Ovary (tissue), 9 donors: ENCODE results near the gene ZNF740. TPM values are rescaled to one million over a fixed set of nuclear protein-coding genes. Genes with fewer than 3 reads are reported as not detected.
A peak's percentile ranks its signal among the peaks of the same experiment; 100 is the strongest.

Experiments used
- DNase-seq, 5 donors: peaks; one replicate each; pipeline ENCODE4 v3.0.0-alpha.2; 2019 to 2020
- H3K27ac ChIP-seq, 2 donors: fragments of 200-600 bp; one replicate each; pipeline versions ENCODE4 v1.5.1 to v1.8.0; 2019 to 2022
- H3K27me3 ChIP-seq: fragments of 200-600 bp; one replicate; pipeline ENCODE4 v1.8.0; 2022
- H3K36me3 ChIP-seq: fragments of 200-600 bp; sonication (generic); one replicate; pipeline ENCODE4 v1.5.1; 2019
- H3K4me1 ChIP-seq: one replicate; pipeline ENCODE4 v1.8.1; 2013; ENCODE audit warnings: mild to moderate bottlenecking, moderate library complexity; ENCODE audit not compliant: insufficient read depth
- H3K4me3 ChIP-seq: fragments of 200-600 bp; sonication (generic); one replicate; pipeline ENCODE4 v1.5.1; 2017
- H3K9me3 ChIP-seq, 2 donors: fragments of 200-600 bp in 1 of 2; sonication (generic) in 1 of 2; one replicate each; pipeline versions ENCODE4 v1.5.1 to v1.8.1; 2013 to 2019; ENCODE audit warnings: mild to moderate bottlenecking in 1 of 2, moderate library complexity in 1 of 2
- CTCF ChIP-seq, 3 donors: fragments of 450-650 bp in 2 of 3; fragments of 200-600 bp in 1 of 3; IDR thresholded peaks; one replicate each; pipeline versions ENCODE4 v1.5.1 to v1.8.0; 2016 to 2022; ENCODE audit warnings: antibody characterized with exemption in 3 of 3, mild to moderate bottlenecking in 1 of 3
- EP300 ChIP-seq: sonication (generic); formaldehyde crosslinking; IDR thresholded peaks from one replicate; pipeline ENCODE4 v1.6.1; 2017; ENCODE audit warnings: antibody characterized with exemption
- POLR2A ChIP-seq: fragments of 450-650 bp; IDR thresholded peaks from one replicate; pipeline ENCODE4 v1.6.1; 2017; ENCODE audit warnings: antibody characterized with exemption, mild to moderate bottlenecking, moderate library complexity
- WGBS, 3 donors: extraction: QIAGEN DNeasy Blood & Tissue Kit in 1 of 3; methylation state at CpG; one replicate each; pipeline versions ENCODE4 v1.1.5 to v1.1.7; 2013 to 2017; 5-methylcytosine and 5-hydroxymethylcytosine counted together
- intact Hi-C, 4 donors: fragments of 100-400 bp; cut with DNase I; formaldehyde crosslinking; loops; one replicate each; pipeline versions ENCODE4 v1.11.0 to v1.15.1; 2022 to 2023
- polyA plus RNA-seq, 2 donors: library from polyadenylated mRNA; stranded (reverse); fragments of 200-250 nt in 1 of 2; fragments of 350-450 nt in 1 of 2; fragmentation: Illumina TruSeq in 1 of 2; extraction: RNeasy Lipid Tissue Mini Kit (QIAGEN cat#74804) in 1 of 2; gene quantifications; one replicate each; pipeline ENCODE4 v1.2.3, GENCODE V29; 2013 to 2014
- total RNA-seq, 7 donors: library from RNA; depleted of rRNA in 2 of 7; stranded (reverse); fragments of >200 nt in 2 of 7; fragmentation: NEBNext Ultra II Directional in 3 of 7; extraction: Animal tissue kit (Norgen Biotek cat#: 25700) in 3 of 7; gene quantifications; one replicate each; pipeline versions ENCODE4 v1.1.0 to v1.2.4, GENCODE V29; 2016 to 2023
- donor health status: DM: no; HTN: no; CAD: no; lungs with moderate emphysema.
- donor health status: DM: no; HTN: no; CAD: no.
- donor health status: Bipolar disorder and iron deficiency.
- donor health status: DM: yes; HTN: yes; CAD: no.
- donor health status: DM: no; HTN: no; CAD: no.
- donor health status: DM: yes; HTN: yes; CAD: no.

ZNF740 gene
- total and polyA plus RNA-seq, 9 donors: 9.7 to 56.9 (median 45.7) TPM

GRCh38 chr12:53185582-53186153, 5.1 kb downstream of the ZNF740 start:
- Histone ChIP-seq H3K27me3 (no peaks in the 10 kb centered on the region), H3K4me3 (no peak overlapping the region), H3K4me1 (peaks cover 14% of the 10 kb centered on the region), H3K36me3 (no peaks in the 10 kb centered on the region), H3K27ac (no peak overlapping the region), H3K9me3 (no peaks in the 10 kb centered on the region)
- WGBS, 3 donors: 88 to 96% (median 95%) methylated on average over 3 of the region's 3 CpGs
- no peak for TF ChIP-seq POLR2A
- no peak for TF ChIP-seq EP300
- TF ChIP-seq CTCF (IDR thresholded peaks at IDR 0.05): no peak
- no peak for DNase-seq
- intact Hi-C loops: loop anchor here in 1 of 4 donors (2.0 kb wide), 1 partner anchor 117 kb away; no protein-coding TSS in a partner anchor

GRCh38 chr12:53186745-53187144, 6.2 kb downstream of the ZNF740 start:
- 91% methylated on average over 4 of the region's 4 CpGs for WGBS, 3 donors
- DNase-seq: no peak
- no peaks in the 10 kb centered on the region for H3K36me3 ChIP-seq
- no peak overlapping the region for H3K4me3 ChIP-seq
- H3K9me3 ChIP-seq: no peaks in the 10 kb centered on the region
- intact Hi-C loops: loop anchor here in 1 of 4 donors (2.0 kb wide), 1 partner anchor 118 kb away; no protein-coding TSS in a partner anchor
- no peak overlapping the region for H3K27ac ChIP-seq
- H3K4me1 ChIP-seq: peaks cover 11% of the 10 kb centered on the region
- no peaks in the 10 kb centered on the region for H3K27me3 ChIP-seq
- TF ChIP-seq CTCF (IDR thresholded peaks at IDR 0.05): no peak
- no peak for TF ChIP-seq POLR2A
- no peak for TF ChIP-seq EP300

GRCh38 chr12:53187145-53187899, 6.8 kb downstream of the ZNF740 start:
- no peak for TF ChIP-seq CTCF (IDR thresholded peaks at IDR 0.05)
- TF ChIP-seq POLR2A: no peak
- no peak for TF ChIP-seq EP300
- no peak overlapping the region for H3K4me3 ChIP-seq
- peaks cover 5% of the 10 kb centered on the region for H3K4me1 ChIP-seq
- intact Hi-C loops: loop anchor here in 1 of 4 donors (2.0 kb wide), 1 partner anchor 119 kb away; no protein-coding TSS in a partner anchor
- no peaks in the 10 kb centered on the region for H3K36me3 ChIP-seq
- no peaks in the 10 kb centered on the region for H3K9me3 ChIP-seq
- H3K27ac ChIP-seq: no peak overlapping the region
- H3K27me3 ChIP-seq: no peaks in the 10 kb centered on the region
- WGBS, 3 donors: 55 to 73% (median 59%) methylated on average over 15 of the region's 15 CpGs
- DNase-seq: no peak

- WGBS, 3 donors: 34 to 44% (median 38%) methylated on average over 14 of the region's 14 CpGs
- no peak for TF ChIP-seq EP300
- peak; percentile 55 to 73 (median 59) for TF ChIP-seq CTCF (IDR thresholded peaks at IDR 0.05)
- TF ChIP-seq POLR2A: no peak
- peak; percentile 54 to 77 (median 66) for DNase-seq
- H3K27me3 ChIP-seq: no peaks in the 10 kb centered on the region
- no peaks in the 10 kb centered on the region for H3K9me3 ChIP-seq
- H3K36me3 ChIP-seq: no peaks in the 10 kb centered on the region
- H3K4me1 ChIP-seq: no peaks in the 10 kb centered on the region
- intact Hi-C loops: no loop called here
- H3K4me3 ChIP-seq: no peak overlapping the region
- H3K27ac ChIP-seq: no peak overlapping the region
Observed at GRCh38 chr12:53190108-53190729, 9.7 kb downstream of the ZNF740 start.
